Activated T-helper 2 cell treated with anti-CD3 and anti-CD28 coated beads, Interferon-gamma antibody, Interleukin-2, Interleukin-4, amounts not matched to agents 10 μg/mL and 5 μg/mL and 100 μg/mL, durations not matched to agents 14 hours and 24 hours and 36 hours (primary cell): Measurements from ENCODE around the gene CMSS1. TPM values are rescaled to one million over a fixed set of nuclear protein-coding genes. Genes with fewer than 3 reads are reported as not detected.

Experiments
- DNase-seq: peaks from one replicate; pipeline ENCODE4 v3.0.0; 2021; ENCODE audit warnings: low spot score
- H3K27ac Mint-ChIP-seq: one replicate; pipeline ENCODE4 v1.8.0; 2021; ENCODE audit warnings: mixed read lengths
- H3K27me3 Mint-ChIP-seq: one replicate; pipeline ENCODE4 v1.8.0; 2021; ENCODE audit warnings: low read depth, mixed read lengths
- H3K36me3 Mint-ChIP-seq: one replicate; pipeline ENCODE4 v1.8.0; 2021; ENCODE audit warnings: low read depth, mixed read lengths
- H3K4me1 Mint-ChIP-seq: one replicate; pipeline ENCODE4 v1.8.0; 2021; ENCODE audit warnings: low read depth, mixed read lengths
- H3K4me3 Mint-ChIP-seq: one replicate; pipeline ENCODE4 v1.8.0; 2021; ENCODE audit warnings: low read depth, mild to moderate bottlenecking, moderate library complexity, mixed read lengths
- H3K9me3 Mint-ChIP-seq: one replicate; pipeline ENCODE4 v1.8.0; 2021; ENCODE audit warnings: mixed read lengths
- intact Hi-C: fragments of 100-400 bp; cut with micrococcal nuclease; formaldehyde crosslinking; loops from one replicate; pipeline ENCODE4 v1.15.1; 2023
- total RNA-seq: library from RNA; stranded (reverse); gene quantifications from 2 replicates; pipeline ENCODE4 v1.2.3, GENCODE V29; 2022

CMSS1 gene
- total RNA-seq, 1 donor from 2014 or later, result 138 TPM

DNA sequence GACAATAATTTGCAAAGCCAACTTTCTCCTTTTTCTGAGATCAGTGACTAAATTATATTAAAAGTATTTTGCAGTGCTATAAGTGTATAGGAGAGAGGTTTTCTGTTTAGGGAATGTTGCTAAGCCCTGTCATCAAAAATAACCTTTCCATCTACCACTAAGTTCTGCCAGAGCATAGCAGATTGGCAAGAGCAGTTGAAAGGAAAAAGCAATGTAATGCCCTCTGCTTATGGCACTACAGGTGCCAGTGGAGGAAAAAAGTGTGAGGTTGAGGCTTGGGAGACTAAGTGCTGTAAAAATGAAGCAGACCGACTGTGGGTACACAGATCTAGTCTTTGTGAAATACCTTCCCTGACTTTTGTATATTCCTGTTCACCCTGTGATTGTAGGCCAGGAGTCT is 285.1 kb downstream of the CMSS1 start:
- Mint-ChIP-seq H3K27me3 (no peaks in the 10 kb centered on the region), H3K27ac (no peak overlapping the region), H3K4me1 (peaks cover 38% of the 10 kb centered on the region), H3K4me3 (no peak overlapping the region), H3K9me3 (no peaks in the 10 kb centered on the region), H3K36me3 (peaks cover 48% of the 10 kb centered on the region)
- intact Hi-C loops, result no loop called here
- no peak for DNase-seq

DNA sequence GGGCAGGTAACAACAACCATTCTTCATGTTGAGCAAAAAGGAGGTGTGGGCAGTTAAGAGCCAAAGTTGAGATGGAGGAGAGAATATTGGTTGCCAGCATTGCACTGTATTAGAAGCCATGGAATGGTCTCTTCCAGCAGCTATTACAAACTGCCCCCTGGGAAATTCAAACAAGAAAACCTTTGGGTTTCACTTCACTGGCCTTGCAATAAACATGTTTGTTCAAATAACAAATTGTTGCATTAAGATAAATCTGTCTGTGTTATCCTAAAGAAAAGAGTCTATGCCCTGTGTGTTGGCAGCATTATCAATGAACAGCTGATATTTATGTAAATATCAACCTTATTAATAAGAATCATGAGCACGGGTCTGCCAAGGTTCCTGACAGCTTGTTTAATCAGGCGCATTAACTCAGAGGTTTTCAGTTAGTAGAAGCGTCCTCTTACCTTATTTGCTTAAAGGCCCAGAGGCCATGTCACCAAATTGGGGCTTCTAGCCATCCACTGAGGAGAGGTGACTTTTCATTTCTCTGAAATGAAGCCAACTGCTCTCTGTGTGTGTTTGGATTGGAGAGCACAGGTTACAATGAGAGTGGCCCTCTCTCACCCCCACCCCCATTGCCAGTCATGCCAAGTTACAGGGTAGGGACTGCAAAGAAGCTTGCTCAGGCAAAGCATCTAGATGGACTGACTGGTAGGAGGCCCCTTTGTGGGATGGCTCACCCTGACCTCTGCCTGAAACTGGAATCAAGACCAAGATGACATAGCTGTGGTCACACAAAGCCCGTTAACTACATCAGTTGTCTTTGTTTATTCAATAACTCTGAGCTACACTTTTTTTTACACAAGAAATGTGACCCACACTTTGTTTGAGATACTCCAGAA is 286.1 kb downstream of the CMSS1 start:
- peaks cover 50% of the 10 kb centered on the region for H3K36me3 Mint-ChIP-seq
- no peaks in the 10 kb centered on the region for H3K27me3 Mint-ChIP-seq
- H3K27ac Mint-ChIP-seq, result peak overlapping the region; percentile 72
- H3K9me3 Mint-ChIP-seq, result no peaks in the 10 kb centered on the region
- no peak overlapping the region for H3K4me3 Mint-ChIP-seq
- peaks cover 44% of the 10 kb centered on the region for H3K4me1 Mint-ChIP-seq
- no peak for DNase-seq
- intact Hi-C loops, result loop anchor here (2.0 kb wide), 1 partner anchor 13 kb away; no protein-coding TSS in a partner anchor

DNA sequence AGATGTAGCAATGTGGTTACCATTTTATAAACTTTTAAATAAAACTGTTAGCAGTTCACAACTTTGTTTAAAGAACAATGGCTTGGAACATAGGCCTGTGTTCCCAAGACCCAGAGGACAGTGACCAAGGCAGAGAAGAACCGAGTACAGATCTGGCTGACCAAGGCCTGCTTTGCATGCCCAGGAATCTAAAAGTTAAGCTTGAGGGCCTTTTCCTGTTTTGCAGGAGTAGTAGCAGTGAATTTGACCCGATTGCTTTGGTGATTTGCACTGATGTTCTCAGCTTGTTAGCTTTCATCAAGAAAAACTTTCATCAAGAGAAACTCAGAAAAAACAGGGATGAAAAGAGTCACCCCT is 286.8 kb downstream of the CMSS1 start:
- H3K4me1 Mint-ChIP-seq, result peaks cover 44% of the 10 kb centered on the region
- no peaks in the 10 kb centered on the region for H3K27me3 Mint-ChIP-seq
- peak overlapping the region; percentile 72 for H3K27ac Mint-ChIP-seq
- H3K4me3 Mint-ChIP-seq, result no peak overlapping the region
- intact Hi-C loops, result loop anchor here (2.0 kb wide), 1 partner anchor 14 kb away; no protein-coding TSS in a partner anchor
- peaks cover 52% of the 10 kb centered on the region for H3K36me3 Mint-ChIP-seq
- DNase-seq, result no peak
- H3K9me3 Mint-ChIP-seq, result no peaks in the 10 kb centered on the region

GRCh38 chr3:100104817-100105413 is 287.3 kb downstream of the CMSS1 start:
- Mint-ChIP-seq H3K27ac (peak overlapping the region; percentile 32), H3K36me3 (peaks cover 57% of the 10 kb centered on the region), H3K27me3 (no peaks in the 10 kb centered on the region), H3K4me3 (no peak overlapping the region), H3K9me3 (no peaks in the 10 kb centered on the region), H3K4me1 (peaks cover 44% of the 10 kb centered on the region)
- intact Hi-C loops, result loop anchor here (2.0 kb wide), 1 partner anchor 14 kb away; no protein-coding TSS in a partner anchor
- no peak for DNase-seq

- intact Hi-C loops, result loop anchor here (2.0 kb wide), 1 partner anchor 15 kb away; no protein-coding TSS in a partner anchor
- DNase-seq, result no peak
- Mint-ChIP-seq H3K4me1 (peaks cover 46% of the 10 kb centered on the region), H3K27me3 (no peaks in the 10 kb centered on the region), H3K9me3 (no peaks in the 10 kb centered on the region), H3K36me3 (peaks cover 60% of the 10 kb centered on the region), H3K4me3 (no peak overlapping the region), H3K27ac (peak overlapping the region; percentile 32)
Measured at GRCh38 chr3:100105501-100105900, 287.8 kb downstream of the CMSS1 start.

DNA sequence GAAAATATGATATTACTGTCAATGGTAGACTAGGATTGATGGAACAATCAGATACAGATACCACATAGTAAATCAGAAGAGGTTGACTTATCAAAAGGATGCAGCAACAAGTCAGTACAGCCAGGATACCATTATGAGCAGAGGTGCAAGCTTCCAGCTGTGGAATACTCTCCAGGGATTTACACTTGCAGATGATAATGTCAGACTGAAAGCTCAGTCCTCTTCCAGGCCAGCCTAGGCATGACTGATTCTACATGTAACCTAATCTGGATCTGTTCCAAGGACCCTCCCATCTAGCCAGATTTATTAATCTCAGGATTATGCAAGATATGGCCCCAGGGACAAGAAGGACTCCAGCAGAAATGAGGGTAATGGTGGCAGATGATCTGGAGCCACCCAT is 288.4 kb downstream of the CMSS1 start:
- peaks cover 50% of the 10 kb centered on the region for H3K4me1 Mint-ChIP-seq
- H3K36me3 Mint-ChIP-seq, result peaks cover 59% of the 10 kb centered on the region
- no peaks in the 10 kb centered on the region for H3K27me3 Mint-ChIP-seq
- peak overlapping the region; percentile 32 for H3K27ac Mint-ChIP-seq
- no peaks in the 10 kb centered on the region for H3K9me3 Mint-ChIP-seq
- intact Hi-C loops, result no loop called here
- no peak overlapping the region for H3K4me3 Mint-ChIP-seq
- DNase-seq, result no peak

DNA sequence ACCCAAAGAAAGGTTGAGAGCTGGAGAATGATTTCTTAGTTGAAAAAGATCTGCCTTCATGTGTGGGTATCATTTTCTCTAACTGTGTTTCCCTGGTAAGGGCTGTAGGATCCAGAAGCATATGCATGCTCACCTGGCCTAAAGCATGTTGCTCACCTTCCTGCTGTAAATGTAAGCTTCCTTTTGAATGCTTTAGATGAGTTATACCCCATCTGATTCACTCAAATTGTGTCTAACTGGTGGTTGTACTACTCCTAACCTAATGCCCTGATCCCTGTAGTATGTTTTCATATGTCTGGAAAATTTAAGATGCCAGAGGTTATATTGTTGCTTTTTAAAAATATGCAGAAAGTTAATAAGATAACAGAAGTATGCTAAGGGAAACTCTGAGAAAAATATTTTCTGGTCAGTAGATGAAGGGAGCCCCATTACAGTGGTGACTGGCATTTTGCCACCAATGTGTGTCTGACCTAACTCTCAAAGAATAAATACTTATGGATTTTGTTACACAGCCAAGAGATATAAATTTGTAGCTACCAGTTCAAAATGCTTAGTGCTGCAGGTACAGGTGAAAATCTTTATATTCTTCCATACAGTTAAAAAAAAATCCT is 289.0 kb downstream of the CMSS1 start:
- Mint-ChIP-seq H3K36me3 (peaks cover 57% of the 10 kb centered on the region), H3K27me3 (no peaks in the 10 kb centered on the region), H3K4me1 (peaks cover 52% of the 10 kb centered on the region), H3K27ac (no peak overlapping the region), H3K4me3 (no peak overlapping the region), H3K9me3 (no peaks in the 10 kb centered on the region)
- DNase-seq, result no peak
- intact Hi-C loops, result no loop called here

- Mint-ChIP-seq H3K36me3 (peaks cover 61% of the 10 kb centered on the region), H3K27me3 (no peaks in the 10 kb centered on the region), H3K4me3 (no peak overlapping the region), H3K9me3 (no peaks in the 10 kb centered on the region), H3K27ac (no peak overlapping the region), H3K4me1 (peaks cover 52% of the 10 kb centered on the region)
- DNase-seq, result no peak
- intact Hi-C loops, result no loop called here
Measured at GRCh38 chr3:100107221-100107814, 289.7 kb downstream of the CMSS1 start.

GRCh38 chr3:100108464-100109079 is 290.9 kb downstream of the CMSS1 start:
- Mint-ChIP-seq H3K4me3 (no peak overlapping the region), H3K27me3 (no peaks in the 10 kb centered on the region), H3K9me3 (no peaks in the 10 kb centered on the region), H3K36me3 (peaks cover 49% of the 10 kb centered on the region), H3K4me1 (peaks cover 48% of the 10 kb centered on the region), H3K27ac (no peak overlapping the region)
- DNase-seq, result no peak
- intact Hi-C loops, result no loop called here

- H3K4me3 Mint-ChIP-seq, result no peak overlapping the region
- no peaks in the 10 kb centered on the region for H3K9me3 Mint-ChIP-seq
- peaks cover 35% of the 10 kb centered on the region for H3K4me1 Mint-ChIP-seq
- intact Hi-C loops, result no loop called here
- H3K36me3 Mint-ChIP-seq, result peaks cover 34% of the 10 kb centered on the region
- no peak for DNase-seq
- H3K27ac Mint-ChIP-seq, result no peak overlapping the region
- H3K27me3 Mint-ChIP-seq, result no peaks in the 10 kb centered on the region
Measured at GRCh38 chr3:100110162-100110561, 292.5 kb downstream of the CMSS1 start.

GRCh38 chr3:100111728-100112127 is 294.1 kb downstream of the CMSS1 start:
- peaks cover 20% of the 10 kb centered on the region for H3K4me1 Mint-ChIP-seq
- peaks cover 27% of the 10 kb centered on the region for H3K36me3 Mint-ChIP-seq
- H3K27ac Mint-ChIP-seq, result no peak overlapping the region
- H3K4me3 Mint-ChIP-seq, result no peak overlapping the region
- no peaks in the 10 kb centered on the region for H3K27me3 Mint-ChIP-seq
- DNase-seq, result no peak
- intact Hi-C loops, result no loop called here
- no peaks in the 10 kb centered on the region for H3K9me3 Mint-ChIP-seq

DNA sequence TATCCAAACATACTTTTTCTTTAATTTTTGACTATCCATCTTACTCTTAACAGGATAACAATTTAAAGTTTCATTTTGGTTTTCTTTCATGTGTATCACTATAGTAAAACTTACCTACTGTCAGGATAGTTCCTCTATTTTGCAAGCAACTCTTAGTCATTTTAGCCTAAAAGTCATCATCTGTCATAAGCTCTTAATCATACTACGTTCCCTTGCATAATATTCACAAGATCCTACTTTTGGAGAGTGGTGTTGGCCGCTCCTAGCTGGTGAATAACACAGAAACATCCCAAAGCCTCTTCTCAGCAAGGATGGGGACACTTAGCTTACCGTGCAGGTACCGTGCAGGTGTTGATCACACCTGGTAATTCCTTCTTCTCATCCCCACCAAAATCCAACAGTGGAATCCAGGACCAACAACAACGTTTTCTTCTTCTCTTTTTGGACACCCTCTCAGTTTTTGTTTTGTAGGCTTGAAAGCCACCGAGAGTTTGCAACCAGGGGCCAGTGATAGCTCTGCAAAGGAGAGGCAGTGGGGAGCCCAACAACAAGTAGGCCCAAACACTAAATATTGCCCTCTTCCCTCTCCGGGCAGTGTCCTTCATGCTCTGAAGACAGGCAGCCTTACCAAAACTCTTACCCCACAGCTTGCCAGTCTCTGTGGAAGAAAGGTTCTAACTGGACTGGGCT is 296.2 kb downstream of the CMSS1 start:
- intact Hi-C loops, result no loop called here
- Mint-ChIP-seq H3K9me3 (no peaks in the 10 kb centered on the region), H3K4me3 (no peak overlapping the region), H3K27me3 (no peaks in the 10 kb centered on the region), H3K36me3 (peaks cover 19% of the 10 kb centered on the region), H3K27ac (no peak overlapping the region), H3K4me1 (peaks cover 13% of the 10 kb centered on the region)
- no peak for DNase-seq
